DOHH2 (cell line): Measurements from ENCODE around the gene MTRFR.

ENCODE experiments used
- EZH2phosphoT487 ChIP-seq: fragments of 200-600 bp; sonication (generic); IDR thresholded peaks from 2 replicates; pipeline ENCODE4 v1.6.1; 2017; ENCODE audit warnings: borderline replicate concordance, mild to moderate bottlenecking, antibody characterized with exemption, low read length, moderate library complexity, mixed read lengths
- TF ChIP-seq, protein P1 (sequence below): fragments of 200-600 bp; sonication (generic); IDR thresholded peaks from one replicate; pipeline ENCODE4 v1.5.1; 2014; ENCODE audit warnings: antibody characterized with exemption, mild to moderate bottlenecking, low read depth, low read length; ENCODE audit not compliant: poor library complexity, severe bottlenecking

DNA sequence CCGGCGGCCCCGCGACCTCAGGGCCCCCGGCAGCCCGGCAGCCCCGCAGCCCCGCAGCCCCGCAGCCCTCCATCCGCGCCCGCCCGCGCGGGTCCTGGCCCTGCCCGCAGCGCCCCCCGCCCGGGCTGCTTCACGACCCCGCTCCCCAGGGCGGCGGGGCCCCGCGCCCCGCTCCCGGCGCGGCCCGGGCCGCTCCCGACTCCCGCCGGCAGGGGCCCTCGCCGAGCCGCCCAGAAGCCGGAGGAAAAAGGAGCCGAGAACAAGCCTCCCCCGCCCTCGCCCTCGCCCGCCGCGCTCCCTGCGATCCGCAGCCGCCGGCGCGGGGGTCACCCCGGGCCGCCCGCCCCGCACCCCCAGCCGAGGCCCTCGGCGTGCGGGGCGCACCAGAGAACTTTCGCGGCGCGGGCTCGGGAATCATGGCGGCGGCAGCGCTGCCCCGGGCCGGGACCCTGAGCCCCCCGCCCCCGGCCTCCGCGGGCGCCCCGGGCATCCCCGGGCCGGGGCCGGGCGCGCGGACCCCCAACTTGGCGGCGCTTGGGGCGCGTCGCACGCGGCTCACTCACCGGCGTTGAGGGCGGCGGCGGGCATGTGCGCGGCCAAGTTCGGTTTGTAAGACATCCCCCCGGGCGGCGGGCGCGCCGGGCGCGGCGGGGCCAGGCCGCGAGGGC lies 37.9 kb downstream of the MTRFR start:
- TF ChIP-seq EZH2phosphoT487, result no peak
- TF ChIP-seq, protein P1, sequence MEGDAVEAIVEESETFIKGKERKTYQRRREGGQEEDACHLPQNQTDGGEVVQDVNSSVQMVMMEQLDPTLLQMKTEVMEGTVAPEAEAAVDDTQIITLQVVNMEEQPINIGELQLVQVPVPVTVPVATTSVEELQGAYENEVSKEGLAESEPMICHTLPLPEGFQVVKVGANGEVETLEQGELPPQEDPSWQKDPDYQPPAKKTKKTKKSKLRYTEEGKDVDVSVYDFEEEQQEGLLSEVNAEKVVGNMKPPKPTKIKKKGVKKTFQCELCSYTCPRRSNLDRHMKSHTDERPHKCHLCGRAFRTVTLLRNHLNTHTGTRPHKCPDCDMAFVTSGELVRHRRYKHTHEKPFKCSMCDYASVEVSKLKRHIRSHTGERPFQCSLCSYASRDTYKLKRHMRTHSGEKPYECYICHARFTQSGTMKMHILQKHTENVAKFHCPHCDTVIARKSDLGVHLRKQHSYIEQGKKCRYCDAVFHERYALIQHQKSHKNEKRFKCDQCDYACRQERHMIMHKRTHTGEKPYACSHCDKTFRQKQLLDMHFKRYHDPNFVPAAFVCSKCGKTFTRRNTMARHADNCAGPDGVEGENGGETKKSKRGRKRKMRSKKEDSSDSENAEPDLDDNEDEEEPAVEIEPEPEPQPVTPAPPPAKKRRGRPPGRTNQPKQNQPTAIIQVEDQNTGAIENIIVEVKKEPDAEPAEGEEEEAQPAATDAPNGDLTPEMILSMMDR, result no peak
